22Rv1 (cell line): ENCODE data around the gene NAA38.

Experiments
- ZFX ChIP-seq: fragments of 450-650 bp; IDR thresholded peaks from 2 replicates; pipeline ENCODE4 v1.6.1; 2017; ENCODE audit warnings: antibody characterized with exemption, borderline replicate concordance
- TF ChIP-seq, protein P1 (sequence below): fragments of 450-650 bp; IDR thresholded peaks from 2 replicates; pipeline ENCODE4 v1.5.1; 2017; ENCODE audit warnings: mild to moderate bottlenecking

DNA sequence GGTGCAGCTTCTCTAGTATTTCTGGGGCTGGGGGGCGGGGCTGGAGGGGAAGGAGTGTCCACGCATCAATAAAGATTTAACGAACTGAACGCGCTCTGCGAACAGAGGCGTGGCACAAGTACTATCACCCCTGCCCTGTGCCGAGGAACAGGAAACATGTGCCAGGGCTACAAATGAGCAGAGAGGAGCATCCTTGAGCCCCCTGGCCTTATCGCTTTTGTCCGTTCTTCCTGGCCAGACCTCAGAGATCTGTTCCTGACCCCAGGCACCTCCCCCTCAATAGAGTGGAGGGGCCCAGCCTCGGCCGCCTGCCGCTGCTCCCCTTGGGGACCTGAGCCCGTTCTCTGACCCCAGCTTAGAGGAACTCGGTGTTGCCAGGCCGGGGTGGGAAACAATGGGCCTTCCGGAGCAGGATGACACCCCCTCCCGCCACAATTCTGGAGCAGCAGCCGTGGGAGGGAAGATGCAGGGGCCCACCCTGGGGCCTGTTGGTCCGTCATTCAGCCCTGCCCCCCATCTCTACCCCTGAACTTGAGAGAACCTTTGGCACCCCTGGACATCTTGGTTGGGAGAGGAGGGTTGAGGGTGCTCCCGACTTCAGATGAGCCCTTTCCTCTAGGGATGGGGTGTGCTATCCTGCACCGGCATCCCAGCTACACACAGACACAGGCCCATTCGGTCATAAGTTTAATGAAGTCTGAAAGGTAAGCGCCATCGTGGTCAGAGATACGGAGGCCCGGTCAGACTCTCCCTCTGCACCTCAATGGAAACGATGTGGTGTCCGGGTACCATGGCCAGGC is 1.1 kb downstream of the NAA38 start:
- TF ChIP-seq, protein P1, sequence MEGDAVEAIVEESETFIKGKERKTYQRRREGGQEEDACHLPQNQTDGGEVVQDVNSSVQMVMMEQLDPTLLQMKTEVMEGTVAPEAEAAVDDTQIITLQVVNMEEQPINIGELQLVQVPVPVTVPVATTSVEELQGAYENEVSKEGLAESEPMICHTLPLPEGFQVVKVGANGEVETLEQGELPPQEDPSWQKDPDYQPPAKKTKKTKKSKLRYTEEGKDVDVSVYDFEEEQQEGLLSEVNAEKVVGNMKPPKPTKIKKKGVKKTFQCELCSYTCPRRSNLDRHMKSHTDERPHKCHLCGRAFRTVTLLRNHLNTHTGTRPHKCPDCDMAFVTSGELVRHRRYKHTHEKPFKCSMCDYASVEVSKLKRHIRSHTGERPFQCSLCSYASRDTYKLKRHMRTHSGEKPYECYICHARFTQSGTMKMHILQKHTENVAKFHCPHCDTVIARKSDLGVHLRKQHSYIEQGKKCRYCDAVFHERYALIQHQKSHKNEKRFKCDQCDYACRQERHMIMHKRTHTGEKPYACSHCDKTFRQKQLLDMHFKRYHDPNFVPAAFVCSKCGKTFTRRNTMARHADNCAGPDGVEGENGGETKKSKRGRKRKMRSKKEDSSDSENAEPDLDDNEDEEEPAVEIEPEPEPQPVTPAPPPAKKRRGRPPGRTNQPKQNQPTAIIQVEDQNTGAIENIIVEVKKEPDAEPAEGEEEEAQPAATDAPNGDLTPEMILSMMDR = no peak
- TF ChIP-seq ZFX = no peak
